Subcutaneous adipose tissue (tissue), 4 donors: ENCODE data around the gene NAV2. TPM values are rescaled to one million over a fixed set of nuclear protein-coding genes. Genes with fewer than 3 reads are reported as not detected.

Experiments used
- total RNA-seq, 4 donors: library from RNA; depleted of rRNA; stranded (reverse); fragments of >200 nt; gene quantifications; one replicate each; pipeline ENCODE4 v1.1.0, GENCODE V29; 2016
- TF ChIP-seq, protein P1 (sequence below): fragments of 450-650 bp; IDR thresholded peaks from one replicate; pipeline ENCODE4 v1.5.1; 2016; ENCODE audit warnings: low read depth, mild to moderate bottlenecking, control low read depth, antibody characterized with exemption, moderate library complexity

NAV2 gene
- total RNA-seq, 4 donors from 2014 or later = 13.6 to 31.5 (median 27.8) TPM

DNA sequence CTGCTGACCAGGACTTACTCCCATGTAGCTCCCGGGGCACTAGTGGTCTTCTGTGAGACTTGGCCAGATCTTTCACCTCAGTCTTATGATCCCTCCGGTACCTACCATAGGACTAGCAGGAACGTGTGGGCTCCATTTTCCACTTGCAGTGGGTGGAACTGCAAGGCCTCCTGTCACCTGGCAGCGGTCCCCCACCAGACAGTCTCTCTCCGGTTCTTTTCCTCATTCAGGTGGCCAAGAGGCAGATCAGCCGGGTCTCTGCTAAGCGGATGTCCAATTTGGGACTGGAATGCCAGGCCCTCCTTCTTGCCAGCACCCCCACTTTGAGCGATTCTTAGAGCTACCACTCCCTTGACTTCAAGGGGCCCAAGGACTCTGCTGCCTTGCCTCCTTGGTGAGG is 158.9 kb downstream of the NAV2 start:
- TF ChIP-seq, protein P1, sequence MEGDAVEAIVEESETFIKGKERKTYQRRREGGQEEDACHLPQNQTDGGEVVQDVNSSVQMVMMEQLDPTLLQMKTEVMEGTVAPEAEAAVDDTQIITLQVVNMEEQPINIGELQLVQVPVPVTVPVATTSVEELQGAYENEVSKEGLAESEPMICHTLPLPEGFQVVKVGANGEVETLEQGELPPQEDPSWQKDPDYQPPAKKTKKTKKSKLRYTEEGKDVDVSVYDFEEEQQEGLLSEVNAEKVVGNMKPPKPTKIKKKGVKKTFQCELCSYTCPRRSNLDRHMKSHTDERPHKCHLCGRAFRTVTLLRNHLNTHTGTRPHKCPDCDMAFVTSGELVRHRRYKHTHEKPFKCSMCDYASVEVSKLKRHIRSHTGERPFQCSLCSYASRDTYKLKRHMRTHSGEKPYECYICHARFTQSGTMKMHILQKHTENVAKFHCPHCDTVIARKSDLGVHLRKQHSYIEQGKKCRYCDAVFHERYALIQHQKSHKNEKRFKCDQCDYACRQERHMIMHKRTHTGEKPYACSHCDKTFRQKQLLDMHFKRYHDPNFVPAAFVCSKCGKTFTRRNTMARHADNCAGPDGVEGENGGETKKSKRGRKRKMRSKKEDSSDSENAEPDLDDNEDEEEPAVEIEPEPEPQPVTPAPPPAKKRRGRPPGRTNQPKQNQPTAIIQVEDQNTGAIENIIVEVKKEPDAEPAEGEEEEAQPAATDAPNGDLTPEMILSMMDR = no peak

DNA sequence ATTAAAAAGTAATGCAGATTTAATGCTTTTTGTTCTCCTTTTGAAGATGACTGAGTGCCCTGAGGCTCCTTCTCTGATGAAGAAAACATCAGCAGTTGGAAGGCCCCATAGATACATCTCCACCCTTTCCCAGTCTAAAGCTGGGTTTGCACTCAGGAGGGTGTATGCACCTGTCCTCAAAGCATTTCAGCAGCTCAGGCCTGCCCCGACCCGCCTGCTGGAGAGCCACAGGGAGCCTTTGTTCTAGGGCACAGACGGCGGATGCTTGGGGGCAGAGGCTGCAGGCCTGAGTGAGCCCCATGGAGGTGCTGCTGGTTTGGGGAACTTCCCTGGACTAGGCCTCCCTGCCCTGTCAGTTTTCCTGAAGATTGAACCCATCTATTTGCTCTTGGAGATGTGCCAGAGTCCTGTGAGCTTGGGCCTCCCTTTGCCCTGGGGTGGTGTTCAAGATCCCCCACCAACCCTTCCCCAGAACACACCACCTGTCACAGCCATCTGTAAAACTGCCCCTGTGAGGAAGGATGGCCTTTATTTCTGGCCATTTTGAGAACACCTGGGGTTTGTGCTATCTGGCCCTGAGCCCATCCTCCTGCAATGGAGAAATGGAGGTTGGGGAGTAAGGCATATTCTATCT is 160.0 kb downstream of the NAV2 start:
- TF ChIP-seq, protein P1 = no peak

DNA sequence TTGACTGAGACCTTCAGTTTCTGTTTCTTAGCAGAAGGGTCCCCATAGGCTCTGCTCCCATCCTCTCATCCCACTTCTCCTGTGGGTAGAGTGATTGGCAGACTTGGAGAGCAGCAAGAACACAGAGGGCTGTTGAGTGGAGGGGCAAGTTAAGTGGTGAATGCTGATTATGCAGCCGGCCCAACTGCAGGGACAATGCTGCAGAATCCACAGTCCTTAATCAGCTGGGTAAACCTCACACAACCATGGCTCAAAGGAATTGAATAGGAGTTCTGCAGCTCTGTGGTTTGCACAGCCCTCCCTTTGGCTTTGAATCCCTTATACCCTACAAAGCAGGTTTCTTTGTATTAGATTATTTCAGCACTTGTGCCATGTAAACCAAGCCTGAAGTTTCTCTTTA is 161.1 kb downstream of the NAV2 start:
- TF ChIP-seq, protein P1 = no peak

DNA sequence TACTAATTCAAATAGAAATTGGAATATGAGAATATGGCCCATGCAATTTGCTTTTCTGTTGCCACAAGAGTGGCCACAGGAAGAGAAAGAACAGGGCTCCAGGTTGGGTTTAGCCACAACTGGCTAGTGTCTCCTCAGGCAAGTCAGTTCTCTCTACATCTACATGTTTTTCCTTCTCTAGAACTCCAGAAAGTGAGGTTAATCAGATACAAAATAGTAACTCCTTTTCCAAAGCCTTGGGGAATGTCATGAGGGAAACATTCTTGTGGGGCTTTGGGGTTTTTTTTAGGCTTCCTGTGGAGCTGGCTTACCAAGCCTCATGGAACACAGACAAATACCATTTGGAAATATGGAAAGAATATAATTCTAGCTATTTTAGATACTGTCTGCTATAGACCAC is 161.6 kb downstream of the NAV2 start:
- TF ChIP-seq, protein P1 = no peak

DNA sequence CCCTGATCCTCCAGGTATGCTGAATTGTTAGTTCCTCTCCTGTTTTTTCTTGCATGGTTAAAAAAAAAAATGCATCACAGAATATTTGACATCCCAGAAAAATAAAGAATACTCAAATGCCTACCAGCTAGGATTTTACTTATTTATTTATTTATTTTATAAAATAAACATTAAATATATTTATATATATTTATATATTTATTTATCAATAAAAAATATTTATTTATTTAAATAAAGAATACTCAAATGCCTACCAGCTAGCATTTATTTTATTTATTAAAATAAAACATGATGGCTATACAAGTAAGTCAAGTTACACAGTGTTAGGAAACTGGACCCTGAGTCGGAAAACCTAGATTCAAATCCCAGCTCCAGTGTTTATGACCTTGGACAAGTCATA is 164.1 kb downstream of the NAV2 start:
- TF ChIP-seq, protein P1 = no peak

DNA sequence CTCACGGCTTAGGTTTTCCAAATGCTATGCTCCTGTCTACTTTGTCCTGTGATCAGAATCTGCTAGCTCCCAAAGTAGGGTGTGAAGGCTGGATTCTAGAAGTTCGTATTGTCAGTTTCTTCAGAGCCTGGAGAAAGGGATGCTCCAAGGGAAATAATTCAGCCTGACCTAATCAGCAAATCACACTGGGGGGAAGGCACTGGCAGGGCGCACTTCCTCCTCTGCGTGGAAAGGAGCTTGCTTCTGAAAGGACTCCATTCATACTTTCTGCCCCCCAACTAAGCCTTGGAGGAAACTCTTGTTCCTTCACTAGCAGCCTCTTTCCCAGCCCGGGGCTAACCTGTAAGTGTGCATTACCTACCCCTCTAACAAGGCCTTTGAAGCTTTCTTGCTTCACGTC is 165.9 kb downstream of the NAV2 start:
- TF ChIP-seq, protein P1 = no peak

DNA sequence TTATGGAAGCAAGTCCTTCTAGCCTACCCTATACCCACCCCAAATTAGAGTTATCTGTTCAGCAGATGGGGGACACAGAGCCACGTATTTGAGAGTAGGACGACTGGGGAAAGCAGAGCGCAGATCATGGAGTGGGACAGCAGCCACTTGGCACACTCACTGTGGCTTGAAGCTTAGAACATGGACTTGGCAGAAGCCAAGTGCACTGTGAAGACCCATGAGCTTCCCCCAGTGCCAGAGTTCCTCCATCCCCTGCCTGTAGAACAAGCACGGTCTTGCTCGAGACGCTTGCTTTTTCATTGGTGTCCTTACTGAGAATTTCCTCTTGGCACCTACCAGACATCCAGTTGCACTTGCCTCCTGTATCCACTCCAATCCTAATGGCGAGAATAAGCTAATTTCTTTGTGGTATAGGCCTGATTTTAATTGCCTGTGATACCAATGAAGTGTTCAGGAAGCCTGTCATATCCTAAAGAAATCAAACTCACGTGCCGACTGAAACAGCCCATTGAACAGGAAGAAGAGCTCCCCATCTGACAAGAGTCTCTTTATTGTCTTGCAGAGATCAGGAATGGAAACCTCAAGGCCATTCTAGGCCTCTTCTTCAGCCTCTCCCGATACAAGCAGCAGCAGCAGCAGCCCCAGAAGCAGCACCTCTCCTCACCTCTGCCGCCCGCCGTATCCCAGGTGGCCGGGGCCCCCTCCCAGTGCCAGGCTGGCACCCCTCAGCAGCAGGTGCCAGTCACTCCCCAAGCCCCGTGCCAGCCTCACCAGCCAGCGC is 166.9 kb downstream of the NAV2 start:
- TF ChIP-seq, protein P1 = no peak
